Measurements from ENCODE around the gene HCN2. TPM values are rescaled to one million over a fixed set of nuclear protein-coding genes. Genes with fewer than 3 reads are reported as not detected.
A peak's percentile ranks its signal among the peaks of the same experiment; 100 is the strongest.

HCN2 gene
- total RNA-seq, 1 donor from 2014 or later: not detected

GRCh38 chr19:655691-656090, 66.0 kb downstream of the HCN2 start:
- Histone ChIP-seq H3K4me3 (no peak overlapping the region), H3K9ac (peak overlapping the region; percentile 4), H3F3A (ENCODE audit: low read depth) (no peaks in the 10 kb centered on the region), H3K36me3 (no peaks in the 10 kb centered on the region), H3K27ac (no peak overlapping the region), H4K20me1 (ENCODE audit: low read depth) (peaks cover 93% of the 10 kb centered on the region), H3K79me2 (ENCODE audit: low read depth) (peaks cover 92% of the 10 kb centered on the region), H2AFZ (replicated peaks) (no peak overlapping the region), H3K4me2 (no peak overlapping the region), H3K4me1 (no peaks in the 10 kb centered on the region), H3K9me3 (ENCODE audit: low read depth) (no peaks in the 10 kb centered on the region), H3K27me3 (no peaks in the 10 kb centered on the region)
- TF ChIP-seq EZH2phosphoT487 (IDR thresholded peaks at IDR 0.05) (no peak), EZH2 (IDR thresholded peaks at IDR 0.05) (no peak)
- TF ChIP-seq, protein P1, sequence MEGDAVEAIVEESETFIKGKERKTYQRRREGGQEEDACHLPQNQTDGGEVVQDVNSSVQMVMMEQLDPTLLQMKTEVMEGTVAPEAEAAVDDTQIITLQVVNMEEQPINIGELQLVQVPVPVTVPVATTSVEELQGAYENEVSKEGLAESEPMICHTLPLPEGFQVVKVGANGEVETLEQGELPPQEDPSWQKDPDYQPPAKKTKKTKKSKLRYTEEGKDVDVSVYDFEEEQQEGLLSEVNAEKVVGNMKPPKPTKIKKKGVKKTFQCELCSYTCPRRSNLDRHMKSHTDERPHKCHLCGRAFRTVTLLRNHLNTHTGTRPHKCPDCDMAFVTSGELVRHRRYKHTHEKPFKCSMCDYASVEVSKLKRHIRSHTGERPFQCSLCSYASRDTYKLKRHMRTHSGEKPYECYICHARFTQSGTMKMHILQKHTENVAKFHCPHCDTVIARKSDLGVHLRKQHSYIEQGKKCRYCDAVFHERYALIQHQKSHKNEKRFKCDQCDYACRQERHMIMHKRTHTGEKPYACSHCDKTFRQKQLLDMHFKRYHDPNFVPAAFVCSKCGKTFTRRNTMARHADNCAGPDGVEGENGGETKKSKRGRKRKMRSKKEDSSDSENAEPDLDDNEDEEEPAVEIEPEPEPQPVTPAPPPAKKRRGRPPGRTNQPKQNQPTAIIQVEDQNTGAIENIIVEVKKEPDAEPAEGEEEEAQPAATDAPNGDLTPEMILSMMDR (IDR thresholded peaks at IDR 0.05): no peak
- no peaks in the 10 kb centered on the region for H3K9me3 Mint-ChIP-seq
- no peak overlapping the region for H3K27ac Mint-ChIP-seq
- peaks cover 8% of the 10 kb centered on the region for H3K4me1 Mint-ChIP-seq
- no peaks in the 10 kb centered on the region for H3K27me3 Mint-ChIP-seq (ENCODE audit: insufficient read depth, low read depth)
- H3K4me3 Mint-ChIP-seq: no peak overlapping the region
- peaks cover 2% of the 10 kb centered on the region for H3K36me3 Mint-ChIP-seq
- no peak for DNase-seq (ENCODE audit: low spot score)

- H3K27me3 Mint-ChIP-seq (ENCODE audit: insufficient read depth, low read depth): no peaks in the 10 kb centered on the region
These were observed 67.3 kb downstream of the HCN2 start for GRCh38 chr19:656751-657559.

DNA sequence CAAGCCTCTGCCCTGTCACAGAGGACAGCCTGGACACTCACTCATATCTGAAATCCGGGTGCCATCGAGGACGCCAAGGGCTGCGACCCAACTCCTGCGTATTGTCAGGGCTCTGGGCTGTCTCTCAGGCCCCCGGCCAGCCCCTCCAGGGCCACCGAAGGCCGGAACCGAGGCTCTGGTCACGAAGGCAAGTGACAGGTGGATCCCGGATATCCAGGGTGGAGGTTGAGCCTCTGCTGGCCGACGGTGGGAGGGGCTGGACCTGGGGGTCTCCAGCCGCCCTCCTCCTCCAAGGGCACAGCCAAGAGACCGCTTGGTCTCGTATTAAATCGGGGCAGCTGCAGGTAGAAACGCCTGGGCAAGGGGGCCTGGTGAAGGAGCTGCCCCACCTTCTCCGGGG, 67.9 kb downstream of the HCN2 start:
- Histone ChIP-seq H2AFZ (replicated peaks) (no peak overlapping the region), H3K27ac (no peak overlapping the region), H3K36me3 (no peaks in the 10 kb centered on the region), H3K4me2 (no peak overlapping the region), H4K20me1 (ENCODE audit: low read depth) (peaks cover 98% of the 10 kb centered on the region), H3K27me3 (no peaks in the 10 kb centered on the region), H3K79me2 (ENCODE audit: low read depth) (peaks cover 100% of the 10 kb centered on the region), H3K4me3 (no peak overlapping the region), H3F3A (ENCODE audit: low read depth) (no peaks in the 10 kb centered on the region), H3K9me3 (ENCODE audit: low read depth) (no peaks in the 10 kb centered on the region), H3K4me1 (peaks cover 12% of the 10 kb centered on the region), H3K9ac (no peak overlapping the region)
- Mint-ChIP-seq H3K27ac (no peak overlapping the region), H3K27me3 (ENCODE audit: insufficient read depth, low read depth) (no peaks in the 10 kb centered on the region), H3K4me3 (no peak overlapping the region), H3K4me1 (peaks cover 16% of the 10 kb centered on the region), H3K9me3 (no peaks in the 10 kb centered on the region), H3K36me3 (no peaks in the 10 kb centered on the region)
- no peak for DNase-seq (ENCODE audit: low spot score)
- TF ChIP-seq EZH2 (IDR thresholded peaks at IDR 0.05): no peak
- TF ChIP-seq, protein P1 (IDR thresholded peaks at IDR 0.05): no peak
- TF ChIP-seq EZH2phosphoT487 (IDR thresholded peaks at IDR 0.05): no peak

More at GRCh38 chr19:656751-657559, 67.3 kb downstream of the HCN2 start:
- Mint-ChIP-seq H3K27ac (no peak overlapping the region), H3K9me3 (no peaks in the 10 kb centered on the region), H3K4me1 (peaks cover 16% of the 10 kb centered on the region), H3K4me3 (no peak overlapping the region), H3K36me3 (no peaks in the 10 kb centered on the region)
- H3K36me3 ChIP-seq: no peaks in the 10 kb centered on the region
- H3K79me2 ChIP-seq (ENCODE audit: low read depth): peaks cover 100% of the 10 kb centered on the region
- H3K9me3 ChIP-seq (ENCODE audit: low read depth): no peaks in the 10 kb centered on the region
- H4K20me1 ChIP-seq (ENCODE audit: low read depth): peaks cover 98% of the 10 kb centered on the region
- H3K4me1 ChIP-seq: peaks cover 9% of the 10 kb centered on the region
- no peaks in the 10 kb centered on the region for H3F3A ChIP-seq (ENCODE audit: low read depth)
- no peak overlapping the region for H3K4me2 ChIP-seq
- H3K9ac ChIP-seq: peak overlapping the region; percentile 4
- TF ChIP-seq, protein P1 (IDR thresholded peaks at IDR 0.05): no peak
- TF ChIP-seq EZH2phosphoT487 (IDR thresholded peaks at IDR 0.05) (no peak), EZH2 (IDR thresholded peaks at IDR 0.05) (no peak)
- no peak overlapping the region for H3K27ac ChIP-seq
- no peaks in the 10 kb centered on the region for H3K27me3 ChIP-seq
- H2AFZ ChIP-seq (replicated peaks): no peak overlapping the region
- H3K4me3 ChIP-seq: no peak overlapping the region
- no peak for DNase-seq (ENCODE audit: low spot score)

Data from neural progenitor cell (in vitro differentiated cells).